AG10803 (cell line): ENCODE results near the gene KCNK5.

Source experiments
- DNase-seq: peaks from one replicate; pipeline ENCODE4 v3.0.0; 2010; ENCODE audit warnings: low read depth
- H3K4me3 ChIP-seq: 2 replicates; pipeline ENCODE4 v1.5.1; 2011; ENCODE audit warnings: mild to moderate bottlenecking, low read length, control low read depth
- TF ChIP-seq, protein P1 (sequence below): conservative IDR thresholded peaks from 2 replicates; pipeline ENCODE4 v1.5.1; 2011; ENCODE audit warnings: mild to moderate bottlenecking, low read length, control low read depth, inconsistent platforms

Gene KCNK5

GRCh38 chr6:39188571-39188970, 40.7 kb downstream of the KCNK5 start:
- DNase-seq: no peak
- no peak overlapping the region for H3K4me3 ChIP-seq
- TF ChIP-seq, protein P1, sequence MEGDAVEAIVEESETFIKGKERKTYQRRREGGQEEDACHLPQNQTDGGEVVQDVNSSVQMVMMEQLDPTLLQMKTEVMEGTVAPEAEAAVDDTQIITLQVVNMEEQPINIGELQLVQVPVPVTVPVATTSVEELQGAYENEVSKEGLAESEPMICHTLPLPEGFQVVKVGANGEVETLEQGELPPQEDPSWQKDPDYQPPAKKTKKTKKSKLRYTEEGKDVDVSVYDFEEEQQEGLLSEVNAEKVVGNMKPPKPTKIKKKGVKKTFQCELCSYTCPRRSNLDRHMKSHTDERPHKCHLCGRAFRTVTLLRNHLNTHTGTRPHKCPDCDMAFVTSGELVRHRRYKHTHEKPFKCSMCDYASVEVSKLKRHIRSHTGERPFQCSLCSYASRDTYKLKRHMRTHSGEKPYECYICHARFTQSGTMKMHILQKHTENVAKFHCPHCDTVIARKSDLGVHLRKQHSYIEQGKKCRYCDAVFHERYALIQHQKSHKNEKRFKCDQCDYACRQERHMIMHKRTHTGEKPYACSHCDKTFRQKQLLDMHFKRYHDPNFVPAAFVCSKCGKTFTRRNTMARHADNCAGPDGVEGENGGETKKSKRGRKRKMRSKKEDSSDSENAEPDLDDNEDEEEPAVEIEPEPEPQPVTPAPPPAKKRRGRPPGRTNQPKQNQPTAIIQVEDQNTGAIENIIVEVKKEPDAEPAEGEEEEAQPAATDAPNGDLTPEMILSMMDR: no peak

DNA sequence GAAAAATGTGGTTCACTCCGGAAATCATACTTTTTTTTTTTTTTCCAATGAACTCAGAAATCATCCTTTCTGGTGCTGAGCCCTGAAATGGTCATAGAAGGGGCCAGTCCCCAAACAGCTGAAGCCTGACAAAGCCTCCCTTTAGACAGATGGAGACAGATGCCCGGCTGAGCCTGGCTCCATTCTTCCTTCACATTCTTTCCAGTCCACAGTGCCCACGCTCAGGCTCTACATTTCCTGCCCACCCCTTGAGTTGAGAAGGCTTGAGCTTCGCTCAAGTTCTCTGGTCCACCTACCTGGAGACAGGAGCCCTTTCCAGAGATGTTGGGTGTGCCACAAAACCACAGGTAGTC, 41.2 kb downstream of the KCNK5 start:
- TF ChIP-seq, protein P1: no peak
- no peak for DNase-seq
- H3K4me3 ChIP-seq: no peak overlapping the region

GRCh38 chr6:39184906-39185580, 44.2 kb downstream of the KCNK5 start:
- no peak for DNase-seq
- TF ChIP-seq, protein P1: no peak
- no peak overlapping the region for H3K4me3 ChIP-seq

GRCh38 chr6:39182604-39183003, 46.7 kb downstream of the KCNK5 start:
- H3K4me3 ChIP-seq: no peak overlapping the region
- DNase-seq: no peak
- TF ChIP-seq, protein P1: no peak

DNA sequence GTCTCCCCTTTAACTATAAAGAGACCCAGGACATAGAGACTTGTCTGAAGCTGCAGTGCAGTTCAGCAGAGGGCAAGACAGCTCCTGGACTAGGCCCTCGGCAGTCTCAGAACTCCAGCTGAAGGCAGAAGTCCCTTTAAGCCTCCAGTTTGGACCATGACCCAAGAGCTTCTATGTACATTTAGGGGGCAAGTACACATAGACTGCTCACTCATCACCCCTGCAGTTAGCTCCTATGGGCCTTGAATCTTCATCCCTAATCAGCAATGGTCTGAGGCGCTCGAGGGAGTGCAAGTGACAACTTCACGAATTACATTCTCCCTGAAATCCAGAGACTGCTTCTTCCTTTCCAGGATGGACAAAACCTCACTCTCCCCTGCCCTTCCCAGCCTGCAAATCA, 47.4 kb downstream of the KCNK5 start:
- DNase-seq: no peak
- TF ChIP-seq, protein P1: no peak
- H3K4me3 ChIP-seq: no peak overlapping the region

DNA sequence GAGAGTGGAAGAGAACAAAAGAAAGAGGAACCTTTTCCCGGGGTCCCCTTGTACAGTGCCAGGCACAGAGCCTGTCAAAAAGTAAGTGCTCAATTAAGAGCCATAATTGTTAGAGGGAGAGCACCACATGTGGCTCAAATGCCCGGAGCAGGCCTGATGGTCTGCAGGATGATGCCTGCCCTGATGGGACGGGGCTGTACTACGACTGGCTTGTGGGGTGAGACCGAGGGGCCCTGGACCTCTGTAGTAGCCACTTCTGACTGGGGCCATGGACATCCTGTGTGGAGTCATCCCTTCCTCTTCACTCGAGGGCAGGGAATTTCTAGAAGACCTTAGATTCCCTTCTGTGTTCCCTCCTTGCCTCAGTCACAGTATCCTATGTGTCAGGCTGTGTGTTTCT, 47.9 kb downstream of the KCNK5 start:
- no peak overlapping the region for H3K4me3 ChIP-seq
- DNase-seq: no peak
- TF ChIP-seq, protein P1: no peak

- H3K4me3 ChIP-seq: no peak overlapping the region
- no peak for DNase-seq
- TF ChIP-seq, protein P1: no peak
Measured at GRCh38 chr6:39178804-39179203, 50.5 kb downstream of the KCNK5 start.
